Measurements from ENCODE around the gene SGTB.
"Not testable (repeated sequence)": the region's sequence is repeated elsewhere in the genome, so short reads cannot be mapped to it uniquely, and the experiment has no call there.

Gene SGTB

DNA sequence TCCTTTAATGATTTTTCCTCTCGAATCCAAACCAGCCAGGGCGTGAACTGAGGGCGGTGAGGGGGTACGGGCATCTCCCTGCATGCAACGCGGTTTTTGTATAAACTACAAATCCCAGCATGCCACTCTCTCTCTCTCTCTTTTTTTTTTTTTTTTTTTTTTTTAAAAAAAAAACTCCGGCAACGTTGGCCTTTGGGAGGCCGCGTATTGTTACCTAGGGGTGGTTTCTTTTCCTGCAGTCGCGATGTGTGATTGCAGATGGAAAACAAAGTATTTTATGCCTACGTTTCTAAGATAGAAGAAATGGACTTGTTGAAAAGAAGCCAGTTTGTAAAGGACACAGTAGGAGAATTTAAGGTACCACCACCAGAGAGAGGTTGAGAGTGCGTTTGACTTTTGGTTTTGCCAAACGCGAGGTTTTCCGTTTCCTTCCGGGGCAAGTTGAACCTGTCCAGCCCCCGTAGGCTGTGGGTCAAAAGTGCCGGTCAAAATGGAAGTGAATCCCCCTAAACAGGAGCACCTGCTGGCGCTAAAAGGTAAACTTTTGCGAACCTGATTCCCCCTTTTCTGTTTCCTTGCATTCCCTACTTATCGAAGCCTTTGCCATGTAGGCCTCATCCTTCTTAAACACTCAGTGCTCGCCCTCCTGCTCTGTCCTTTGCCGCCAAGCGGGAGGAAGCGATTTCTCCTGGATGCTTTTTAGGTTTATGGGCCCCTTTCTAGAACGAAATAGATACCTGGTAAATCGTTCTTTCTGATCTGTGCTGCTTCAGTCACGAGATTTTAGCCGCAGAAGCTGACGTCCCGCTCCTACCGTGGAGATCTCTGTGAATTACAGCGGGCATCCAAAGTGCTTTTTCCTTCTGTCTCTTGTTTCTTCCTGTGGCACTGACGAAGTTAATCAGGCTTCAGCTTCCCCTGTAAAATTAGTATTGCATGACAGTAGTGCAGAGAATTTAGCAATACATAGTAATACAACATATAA lies 97.0 kb downstream of the SGTB start, which contains the start of the genes SHLD3 and TRAPPC13:
SHLD3 (plus strand) TSS at position 457 of the 985 bp plus-strand sequence. CDS start 4,561 bp downstream, outside the sequence.
TRAPPC13 (plus strand) TSS at position 457 of the 985 bp plus-strand sequence; CDS start at position 491, 34 bp downstream.
- no peak for DNase-seq (ENCODE audit: extremely low read depth, insufficient read length)
- no peak for TF ChIP-seq CTCF (IDR thresholded peaks at IDR 0.05; ENCODE audit: insufficient read depth, low read length, poor library complexity, severe bottlenecking)
- Histone ChIP-seq H3K36me3 (ENCODE audit: control insufficient read depth, insufficient read depth, low read length) (no peaks in the 10 kb centered on the region; the same call in none of the 2 replicates), H3K27me3 (replicated peaks; ENCODE audit: control insufficient read depth, insufficient read depth, low read length) (no peaks in the 10 kb centered on the region), H3K4me3 (replicated peaks; ENCODE audit: low read depth, low read length) (peak within 1 kb of the TSS; percentile 81)

DNA sequence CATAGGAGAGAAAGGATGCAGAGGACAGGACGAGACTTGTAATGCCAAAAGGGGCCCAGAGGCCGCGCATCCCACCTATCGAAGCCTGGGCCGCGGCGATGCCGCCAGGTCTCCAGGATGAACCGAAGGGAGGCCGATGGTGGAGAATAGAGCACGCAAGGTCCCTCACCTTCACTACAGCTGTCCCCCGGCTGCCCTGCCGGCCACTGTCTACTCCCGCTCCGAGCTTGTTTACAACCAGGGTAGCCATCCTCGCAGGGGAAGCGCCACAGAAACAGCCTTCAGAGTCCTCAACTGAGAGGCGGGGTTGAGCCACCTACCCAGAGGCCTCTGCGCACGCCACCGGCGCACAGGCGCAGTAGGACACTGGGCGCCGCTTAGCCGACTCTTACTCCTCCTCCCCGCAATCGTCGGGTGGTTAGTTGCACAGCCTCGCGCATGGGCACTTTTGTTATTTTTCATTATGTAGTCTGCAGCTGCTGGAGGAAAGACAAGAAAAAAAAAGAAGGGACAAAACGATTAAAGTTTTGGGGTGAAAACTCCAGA lies 97.8 kb downstream of the SGTB start, which contains the start of gene TRIM23:
TRIM23 (minus strand) TSS at position 309 of the 546 bp plus-strand sequence; CDS start at position 250, 59 bp downstream.
- peak; percentile 93 for DNase-seq (ENCODE audit: extremely low read depth, insufficient read length)
- H3K36me3 ChIP-seq (ENCODE audit: control insufficient read depth, insufficient read depth, low read length): no peaks in the 10 kb centered on the region; the same call in none of the 2 replicates
- H3K4me3 ChIP-seq (replicated peaks; ENCODE audit: low read depth, low read length): peak within 1 kb of the TSS; percentile 81
- TF ChIP-seq CTCF (IDR thresholded peaks at IDR 0.05; ENCODE audit: insufficient read depth, low read length, poor library complexity, severe bottlenecking): no peak
- no peaks in the 10 kb centered on the region for H3K27me3 ChIP-seq (replicated peaks; ENCODE audit: control insufficient read depth, insufficient read depth, low read length)

DNA sequence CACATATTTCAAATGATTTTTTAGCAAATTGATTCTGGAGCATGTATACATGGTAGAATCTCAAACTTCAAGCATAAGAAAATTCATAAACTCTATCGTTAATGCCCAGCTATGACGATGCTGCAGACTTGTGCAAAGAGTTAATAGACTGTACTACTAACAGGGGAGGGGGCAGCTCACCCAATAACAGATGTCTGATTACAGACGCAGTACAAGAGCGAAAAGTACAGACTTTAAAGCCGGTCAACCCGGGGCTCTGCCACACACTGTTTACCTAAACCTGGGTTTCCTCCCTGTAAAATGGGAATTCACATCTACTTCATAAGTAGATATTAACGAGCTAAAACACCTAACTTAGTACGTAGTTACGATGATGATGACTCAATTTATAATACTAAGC lies 98.4 kb downstream of the SGTB start:
- DNase-seq (ENCODE audit: extremely low read depth, insufficient read length): no peak
- no peak for TF ChIP-seq CTCF (IDR thresholded peaks at IDR 0.05; ENCODE audit: insufficient read depth, low read length, poor library complexity, severe bottlenecking)
- peak overlapping the region; percentile 81 for H3K4me3 ChIP-seq (replicated peaks; ENCODE audit: low read depth, low read length)
- H3K36me3 ChIP-seq (ENCODE audit: control insufficient read depth, insufficient read depth, low read length): no peaks in the 10 kb centered on the region; the same call in none of the 2 replicates
- no peaks in the 10 kb centered on the region for H3K27me3 ChIP-seq (replicated peaks; ENCODE audit: control insufficient read depth, insufficient read depth, low read length)

- not testable (repeated sequence) for DNase-seq (ENCODE audit: extremely low read depth, insufficient read length); H3K27me3 ChIP-seq (replicated peaks; ENCODE audit: control insufficient read depth, insufficient read depth, low read length); H3K36me3 ChIP-seq (ENCODE audit: control insufficient read depth, insufficient read depth, low read length); H3K4me3 ChIP-seq (replicated peaks; ENCODE audit: low read depth, low read length)
Measured at GRCh38 chr5:65621961-65622360, 99.9 kb downstream of the SGTB start.

GRCh38 chr5:65620021-65620420 lies 101.9 kb downstream of the SGTB start:
- no peak for TF ChIP-seq CTCF (IDR thresholded peaks at IDR 0.05; ENCODE audit: insufficient read depth, low read length, poor library complexity, severe bottlenecking)
- Histone ChIP-seq H3K27me3 (replicated peaks; ENCODE audit: control insufficient read depth, insufficient read depth, low read length) (no peaks in the 10 kb centered on the region), H3K4me3 (replicated peaks; ENCODE audit: low read depth, low read length) (no peak overlapping the region), H3K36me3 (ENCODE audit: control insufficient read depth, insufficient read depth, low read length) (no peaks in the 10 kb centered on the region)
- DNase-seq (ENCODE audit: extremely low read depth, insufficient read length): no peak
